CD14-positive monocyte (primary cell): ENCODE data around the gene PDGFA. TPM values are rescaled to one million over a fixed set of nuclear protein-coding genes. Genes with fewer than 3 reads are reported as not detected.

Experiments
- DNase-seq, 3 donors: peaks; one replicate each; pipeline ENCODE4 v3.0.0-alpha.2; 2011 to 2022
- H2AFZ ChIP-seq: 2 replicates; pipeline ENCODE4 v1.6.0; 2012; ENCODE audit warnings: mild to moderate bottlenecking, low read depth, low read length, inconsistent platforms; ENCODE audit not compliant: insufficient read depth, poor library complexity, severe bottlenecking
- H3K27ac ChIP-seq, 2 donors: 1 replicate in 1 of 2; 2 replicates in 1 of 2; pipeline ENCODE4 v1.5.1; 2012 to 2013; ENCODE audit warnings: low read length in 2 of 2, control low read depth in 1 of 2, inconsistent platforms in 1 of 2, low read depth in 1 of 2, mild to moderate bottlenecking in 1 of 2
- H3K27me3 ChIP-seq, 2 donors: one replicate each; pipeline versions ENCODE4 v1.6.0 to v1.6.1; 2011 to 2013; ENCODE audit warnings: low read length in 2 of 2; ENCODE audit not compliant: control insufficient read depth in 2 of 2, insufficient read depth in 2 of 2
- H3K36me3 ChIP-seq, 2 donors: replicated peaks in 1 of 2; 1 replicate in 1 of 2; 2 replicates in 1 of 2; pipeline versions ENCODE4 v1.5.1 to v1.6.1; 2012 to 2013; ENCODE audit warnings: low read length in 2 of 2, control low read depth in 1 of 2, inconsistent platforms in 1 of 2, mild to moderate bottlenecking in 1 of 2; ENCODE audit not compliant: insufficient read depth in 2 of 2, control insufficient read depth in 1 of 2
- H3K4me1 ChIP-seq, 2 donors: 1 replicate in 1 of 2; 2 replicates in 1 of 2; pipeline versions ENCODE4 v1.5.1 to v1.6.1; 2012 to 2013; ENCODE audit warnings: low read length in 2 of 2, control low read depth in 1 of 2, inconsistent platforms in 1 of 2, mild to moderate bottlenecking in 1 of 2, moderate library complexity in 1 of 2; ENCODE audit not compliant: insufficient read depth in 2 of 2, control insufficient read depth in 1 of 2
- H3K4me2 ChIP-seq: replicated peaks from 2 replicates; pipeline ENCODE3; 2012; ENCODE audit warnings: low read length, moderate library complexity, mild to moderate bottlenecking; ENCODE audit not compliant: poor library complexity, severe bottlenecking; ENCODE audit errors: extremely low read depth
- H3K4me3 ChIP-seq, 3 experiments: fragments of 200-600 bp in 1 of 3; sonication (generic) in 1 of 3; replicated peaks in 1 of 3; 1 replicate in 2 of 3; 2 replicates in 1 of 3; pipeline ENCODE4 v1.5.1; 2011 to 2013; ENCODE audit warnings: low read length in 3 of 3, mild to moderate bottlenecking in 3 of 3, control low read depth in 2 of 3, low read depth in 2 of 3, inconsistent platforms in 1 of 3, moderate library complexity in 1 of 3
- H3K79me2 ChIP-seq: 2 replicates; pipeline ENCODE4 v1.6.0; 2012; ENCODE audit warnings: mild to moderate bottlenecking, control low read depth, inconsistent platforms, low read length, moderate library complexity; ENCODE audit not compliant: insufficient read depth
- H3K9ac ChIP-seq: 2 replicates; pipeline ENCODE4 v1.6.0; 2017; ENCODE audit warnings: low read length, mild to moderate bottlenecking; ENCODE audit not compliant: insufficient read depth, poor library complexity, severe bottlenecking
- H3K9me3 ChIP-seq, 2 donors: replicated peaks in 1 of 2; 1 replicate in 1 of 2; 2 replicates in 1 of 2; pipeline versions ENCODE4 v1.5.1 to v1.6.1; 2012 to 2013; ENCODE audit warnings: low read length in 2 of 2, control low read depth in 1 of 2; ENCODE audit not compliant: control insufficient read depth in 1 of 2, insufficient read depth in 1 of 2
- H4K20me1 ChIP-seq: 2 replicates; pipeline ENCODE4 v1.6.0; 2012; ENCODE audit warnings: mild to moderate bottlenecking, low read length, control low read depth, moderate library complexity; ENCODE audit not compliant: insufficient read depth
- H3K27ac Mint-ChIP-seq, 7 donors: one replicate each; pipeline ENCODE4 v1.8.0; 2020; ENCODE audit warnings: mild to moderate bottlenecking in 7 of 7, mixed read lengths in 7 of 7, moderate library complexity in 6 of 7, inconsistent platforms in 2 of 7
- H3K27me3 Mint-ChIP-seq, 3 donors: one replicate each; pipeline ENCODE4 v1.8.0; 2021 to 2022; ENCODE audit warnings: low read depth in 3 of 3, mild to moderate bottlenecking in 3 of 3, mixed read lengths in 3 of 3, moderate library complexity in 3 of 3, inconsistent platforms in 1 of 3
- H3K36me3 Mint-ChIP-seq, 2 donors: one replicate each; pipeline ENCODE4 v1.8.0; 2020; ENCODE audit warnings: mixed read lengths in 2 of 2, inconsistent platforms in 1 of 2, mild to moderate bottlenecking in 1 of 2
- H3K4me1 Mint-ChIP-seq: one replicate; pipeline ENCODE4 v1.8.0; 2020; ENCODE audit warnings: mild to moderate bottlenecking, mixed read lengths
- H3K4me3 Mint-ChIP-seq, 2 donors: one replicate each; pipeline ENCODE4 v1.8.0; 2020; ENCODE audit warnings: mild to moderate bottlenecking in 2 of 2, mixed read lengths in 2 of 2, moderate library complexity in 1 of 2
- H3K9me3 Mint-ChIP-seq, 7 donors: one replicate each; pipeline ENCODE4 v1.8.0; 2020 to 2022; ENCODE audit warnings: mixed read lengths in 7 of 7, mild to moderate bottlenecking in 6 of 7, moderate library complexity in 6 of 7, inconsistent platforms in 2 of 7
- WGBS: methylation state at CpG from one replicate; pipeline ENCODE4 v1.1.5; 2013; ENCODE audit warnings: missing lambda C conversion rate; ENCODE audit not compliant: insufficient coverage; 5-methylcytosine and 5-hydroxymethylcytosine counted together
- intact Hi-C, 2 donors: fragments of 100-400 bp; cut with micrococcal nuclease; formaldehyde crosslinking; loops; one replicate each; pipeline versions ENCODE4 v1.15.0 to v1.15.1; 2023
- polyA plus RNA-seq, 3 donors: library from polyadenylated mRNA; depleted of rRNA in 1 of 3; unstranded in 2 of 3; stranded (reverse) in 1 of 3; fragments of 300-500 nt in 2 of 3; fragments of >200 nt in 1 of 3; fragmentation: Illumina TruSeq in 2 of 3; gene quantifications; 1 replicate in 2 of 3; 2 replicates in 1 of 3; pipeline ENCODE4 v1.2.3, GENCODE V29; 2012 to 2021
- TF ChIP-seq, protein P1 (sequence below): fragments of 200-600 bp; IDR thresholded peaks from one replicate; pipeline ENCODE4 v1.8.0; 2022; ENCODE audit warnings: antibody characterized with exemption, mild to moderate bottlenecking

PDGFA gene
- polyA plus RNA-seq, 3 donors: 0.29 TPM; not detected in 2

DNA sequence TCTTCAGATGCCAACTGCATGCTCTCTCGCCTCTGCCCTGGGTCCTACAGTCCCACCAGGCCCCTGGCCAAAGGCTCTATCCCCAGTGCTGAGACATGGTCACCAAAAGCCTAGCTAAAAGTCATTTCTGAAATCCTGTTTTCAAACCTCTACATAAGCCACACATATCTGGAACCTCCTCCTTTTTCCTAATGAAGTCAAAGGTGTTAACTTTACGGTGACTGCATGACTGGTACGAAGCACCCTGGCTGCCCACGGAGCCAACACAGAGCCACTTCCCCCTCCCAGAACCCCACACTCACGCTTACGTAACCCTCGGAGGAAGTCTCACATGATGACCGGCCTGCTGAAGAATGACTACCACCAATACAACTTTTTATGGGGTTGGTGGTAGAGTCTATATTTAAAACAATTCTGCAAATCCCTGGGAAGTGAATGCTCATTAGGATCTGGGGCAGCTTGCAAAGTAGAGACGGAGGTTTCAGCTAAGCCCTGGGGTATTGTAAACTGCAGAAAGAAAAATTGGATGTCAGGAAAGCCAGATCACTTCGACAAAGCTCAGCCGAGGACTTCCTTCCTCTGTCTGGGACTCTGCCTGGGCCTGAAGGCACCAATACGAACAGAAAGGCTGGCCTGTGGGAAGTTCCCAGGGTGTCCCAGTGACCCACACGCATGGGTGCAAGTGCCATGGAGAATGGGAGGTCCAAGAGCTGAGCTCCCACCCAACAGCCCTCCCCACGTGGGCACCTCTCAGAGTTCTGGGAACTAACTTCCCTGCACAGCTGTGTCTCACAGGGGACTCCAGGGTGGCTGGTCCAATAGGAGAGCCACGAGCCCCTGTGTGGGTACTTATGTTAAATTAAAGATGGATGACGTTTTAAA lies 50.7 kb downstream of the PDGFA start:
- H3K36me3 Mint-ChIP-seq: peaks cover 6 to 14% of the 10 kb centered on the region in 2 donors

More for the DNA sequence above, 50.7 kb downstream of the PDGFA start:
- no peaks in the 10 kb centered on the region for H3K79me2 ChIP-seq
- peak; percentile 41 to 84 (median 59) for DNase-seq
- peak overlapping the region; percentile 80 to 86 for H3K27ac ChIP-seq
- Mint-ChIP-seq H3K27me3 (peaks cover 2 to 16% (median 8%) of the 10 kb centered on the region in 3 donors), H3K4me1 (peaks cover 18% of the 10 kb centered on the region), H3K27ac (peak overlapping the region; percentile 96 to 100 (median 98)), H3K4me3 (peak overlapping the region in 1 of 2 donors; percentile 40), H3K9me3 (peaks cover 27 to 45% (median 31%) of the 10 kb centered on the region in 7 donors)
- H3K9me3 ChIP-seq: peaks cover 17 to 40% of the 10 kb centered on the region in 2 donors
- H3K4me2 ChIP-seq: no peak overlapping the region
- no peaks in the 10 kb centered on the region for H3K27me3 ChIP-seq
- H2AFZ ChIP-seq: peak overlapping the region; percentile 21
- H4K20me1 ChIP-seq: no peaks in the 10 kb centered on the region
- TF ChIP-seq, protein P1, sequence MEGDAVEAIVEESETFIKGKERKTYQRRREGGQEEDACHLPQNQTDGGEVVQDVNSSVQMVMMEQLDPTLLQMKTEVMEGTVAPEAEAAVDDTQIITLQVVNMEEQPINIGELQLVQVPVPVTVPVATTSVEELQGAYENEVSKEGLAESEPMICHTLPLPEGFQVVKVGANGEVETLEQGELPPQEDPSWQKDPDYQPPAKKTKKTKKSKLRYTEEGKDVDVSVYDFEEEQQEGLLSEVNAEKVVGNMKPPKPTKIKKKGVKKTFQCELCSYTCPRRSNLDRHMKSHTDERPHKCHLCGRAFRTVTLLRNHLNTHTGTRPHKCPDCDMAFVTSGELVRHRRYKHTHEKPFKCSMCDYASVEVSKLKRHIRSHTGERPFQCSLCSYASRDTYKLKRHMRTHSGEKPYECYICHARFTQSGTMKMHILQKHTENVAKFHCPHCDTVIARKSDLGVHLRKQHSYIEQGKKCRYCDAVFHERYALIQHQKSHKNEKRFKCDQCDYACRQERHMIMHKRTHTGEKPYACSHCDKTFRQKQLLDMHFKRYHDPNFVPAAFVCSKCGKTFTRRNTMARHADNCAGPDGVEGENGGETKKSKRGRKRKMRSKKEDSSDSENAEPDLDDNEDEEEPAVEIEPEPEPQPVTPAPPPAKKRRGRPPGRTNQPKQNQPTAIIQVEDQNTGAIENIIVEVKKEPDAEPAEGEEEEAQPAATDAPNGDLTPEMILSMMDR: no peak
- H3K36me3 ChIP-seq: no peaks in the 10 kb centered on the region
- intact Hi-C loops: loop anchor here in 1 of 2 donors (2.0 kb wide), 1 partner anchor 136 kb away; no protein-coding TSS in a partner anchor
- peaks cover 15% of the 10 kb centered on the region in 2 donors for H3K4me1 ChIP-seq
- H3K9ac ChIP-seq: no peak overlapping the region
- peak overlapping the region in 1 of 3 experiments; percentile 9 for H3K4me3 ChIP-seq
- WGBS: 30% methylated on average over 7 of the region's 16 CpGs
